GM19025 (cell line): ENCODE results near the gene ERMARD.

ENCODE experiments used
- ATAC-seq: cut with Tn5 transposase; IDR thresholded peaks from one replicate; pipeline ENCODE4 v1.9.1; 2021; ENCODE audit warnings: mild to moderate bottlenecking, low read depth, moderate library complexity; ENCODE audit not compliant: unreplicated experiment

Gene ERMARD

GRCh38 chr6:169751242-169752073 is at the start of gene ERMARD, which contains the start of gene DYNLT2:
ERMARD (plus strand) TSS chr6:169751622; CDS start chr6:169751658, 36 bp downstream.
DYNLT2 (minus strand) TSS chr6:169751572; CDS start chr6:169751458, 114 bp downstream.
- ATAC-seq = peak; percentile 93

DNA sequence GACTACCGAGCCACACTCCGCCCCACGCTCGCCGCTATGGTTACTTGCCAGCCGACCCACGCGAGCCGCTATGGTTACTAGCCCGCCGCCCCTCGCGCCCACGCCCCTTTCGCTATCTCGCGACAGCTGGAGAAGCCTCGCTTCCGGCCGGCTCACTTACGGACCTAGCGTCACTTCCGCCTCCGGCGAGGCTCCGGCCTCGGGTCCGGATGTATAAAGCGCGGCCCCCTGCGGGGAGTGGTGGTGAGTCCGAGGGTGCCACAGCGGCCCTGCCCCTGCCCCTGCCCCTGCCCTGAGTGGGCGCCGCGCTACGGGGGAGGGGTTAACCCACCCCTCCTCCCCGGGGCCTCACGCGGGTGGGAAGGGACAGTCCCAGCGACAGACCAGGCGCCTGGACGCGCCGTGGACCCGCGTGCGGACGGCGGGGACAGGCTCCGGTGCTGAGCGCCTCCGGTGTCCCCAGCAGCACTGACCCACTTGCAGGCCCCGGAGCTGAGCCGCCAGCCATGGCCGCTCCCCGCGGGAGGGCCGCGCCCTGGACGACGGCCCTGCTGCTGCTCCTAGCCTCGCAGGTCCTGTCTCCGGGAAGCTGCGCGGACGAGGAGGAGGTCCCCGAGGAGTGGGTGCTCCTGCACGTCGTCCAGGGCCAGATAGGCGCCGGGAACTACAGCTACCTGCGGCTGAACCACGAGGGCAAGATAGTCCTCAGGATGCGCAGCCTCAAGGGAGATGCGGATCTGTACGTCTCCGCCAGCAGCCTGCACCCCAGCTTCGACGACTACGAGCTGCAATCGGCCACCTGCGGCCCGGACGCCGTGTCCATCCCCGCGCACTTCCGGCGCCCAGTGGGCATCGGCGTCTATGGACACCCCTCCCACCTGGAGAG is 49.2 kb upstream of the ERMARD start, which contains the start of the genes C6orf120 and WDR27:
C6orf120 (plus strand) TSS at position 173 of the 886 bp plus-strand sequence; CDS start at position 507, 334 bp downstream.
WDR27 (minus strand) TSS at position 76 of the 886 bp plus-strand sequence. CDS start 13,024 bp downstream, outside the sequence.
- peak; percentile 95 for ATAC-seq

DNA sequence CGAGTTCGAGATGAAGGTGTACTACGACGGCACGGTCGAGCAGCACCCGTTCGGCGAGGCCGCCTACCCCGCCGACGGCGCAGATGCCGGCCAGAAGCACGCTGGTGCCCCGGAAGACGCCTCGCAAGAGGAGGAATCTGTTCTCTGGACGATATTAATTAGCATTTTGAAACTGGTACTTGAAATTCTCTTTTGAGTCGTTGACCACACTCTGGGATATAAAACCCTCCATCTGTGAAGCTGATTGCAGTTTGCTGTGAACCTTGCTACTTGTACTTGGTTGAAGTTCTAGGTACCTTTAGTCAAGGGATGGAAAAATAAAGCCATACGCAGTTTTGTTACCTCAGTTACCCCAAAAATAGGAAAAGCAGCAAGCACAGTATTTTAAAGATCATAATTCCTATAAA is 48.6 kb upstream of the ERMARD start:
- peak; percentile 1 for ATAC-seq

DNA sequence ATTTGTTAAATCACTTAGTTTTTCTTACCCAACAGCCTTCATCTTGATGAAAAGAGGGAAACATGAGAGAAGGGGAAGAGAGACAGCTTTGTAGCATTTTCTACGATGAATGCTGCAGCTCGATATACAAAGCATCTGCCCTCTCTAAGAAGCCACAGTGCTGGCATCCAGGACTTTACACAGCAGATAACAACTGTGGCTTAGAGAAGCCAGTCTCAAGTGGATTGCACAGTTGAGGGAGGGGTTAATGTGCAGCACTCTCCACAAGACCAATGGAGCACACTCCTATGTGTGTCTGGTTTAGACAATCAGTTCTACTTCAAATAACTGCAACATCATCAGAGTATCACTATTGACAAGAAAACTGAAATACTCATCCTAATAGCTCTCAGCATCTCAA is 43.6 kb upstream of the ERMARD start:
- ATAC-seq = no peak

DNA sequence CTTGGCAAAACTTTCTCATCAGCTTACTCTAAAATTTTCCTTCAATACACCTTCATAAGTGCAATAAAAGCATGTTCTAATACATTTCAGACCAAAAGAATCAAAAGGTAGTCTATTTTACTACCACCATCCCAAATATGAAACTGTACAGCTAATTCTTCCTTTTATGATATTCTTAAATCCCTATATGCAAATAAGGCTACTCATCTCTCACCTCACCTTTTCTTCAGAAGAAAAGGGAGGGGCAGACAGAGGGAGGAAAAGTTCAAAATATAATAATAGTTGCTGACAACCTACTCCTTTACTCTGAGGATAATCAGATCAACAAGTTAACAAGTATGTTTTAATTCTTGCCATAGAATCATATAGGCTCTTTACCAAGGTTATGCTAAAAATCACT is 42.1 kb upstream of the ERMARD start:
- ATAC-seq = no peak

- no peak for ATAC-seq
These were observed 41.4 kb upstream of the ERMARD start for GRCh38 chr6:169710009-169710408.

DNA sequence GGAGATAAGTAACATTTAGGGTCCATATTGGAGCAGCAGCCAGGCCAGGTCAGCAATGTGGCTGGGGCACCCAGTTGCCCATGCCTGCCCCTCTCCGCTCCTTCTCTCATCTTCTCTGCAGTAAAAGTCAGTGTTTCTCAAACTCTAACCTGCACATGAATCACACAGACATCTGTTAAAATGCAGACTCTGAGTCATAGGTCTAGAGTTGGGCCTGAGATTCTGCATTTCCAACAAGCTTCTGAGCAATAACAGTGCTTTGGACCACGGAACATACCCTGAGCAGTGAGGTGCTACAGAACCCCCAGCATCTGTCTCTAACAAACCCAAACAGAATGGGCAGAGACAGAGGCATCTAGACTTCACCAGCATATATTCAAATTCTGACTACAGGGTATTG is 37.2 kb upstream of the ERMARD start:
- ATAC-seq = no peak

GRCh38 chr6:169714595-169714994 is 36.8 kb upstream of the ERMARD start:
- ATAC-seq = no peak

DNA sequence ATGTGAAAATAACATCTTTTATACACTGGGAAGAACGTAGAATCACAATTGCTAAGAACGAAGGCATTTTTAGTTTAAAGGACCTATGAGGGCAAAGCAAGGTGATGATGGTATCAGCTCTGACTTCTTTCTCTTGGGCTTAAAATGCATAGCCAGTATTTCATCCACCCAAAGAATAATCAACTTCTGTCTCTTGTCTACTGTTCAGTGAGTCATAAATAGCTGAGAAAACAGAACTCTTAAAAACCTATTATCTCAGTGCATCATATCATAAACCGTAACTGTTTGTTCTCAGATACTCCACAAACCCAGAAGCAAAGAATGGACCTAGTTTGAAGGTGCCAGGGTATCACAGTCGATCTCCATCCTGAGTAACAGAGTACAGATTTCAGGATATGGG is 32.3 kb upstream of the ERMARD start:
- no peak for ATAC-seq

DNA sequence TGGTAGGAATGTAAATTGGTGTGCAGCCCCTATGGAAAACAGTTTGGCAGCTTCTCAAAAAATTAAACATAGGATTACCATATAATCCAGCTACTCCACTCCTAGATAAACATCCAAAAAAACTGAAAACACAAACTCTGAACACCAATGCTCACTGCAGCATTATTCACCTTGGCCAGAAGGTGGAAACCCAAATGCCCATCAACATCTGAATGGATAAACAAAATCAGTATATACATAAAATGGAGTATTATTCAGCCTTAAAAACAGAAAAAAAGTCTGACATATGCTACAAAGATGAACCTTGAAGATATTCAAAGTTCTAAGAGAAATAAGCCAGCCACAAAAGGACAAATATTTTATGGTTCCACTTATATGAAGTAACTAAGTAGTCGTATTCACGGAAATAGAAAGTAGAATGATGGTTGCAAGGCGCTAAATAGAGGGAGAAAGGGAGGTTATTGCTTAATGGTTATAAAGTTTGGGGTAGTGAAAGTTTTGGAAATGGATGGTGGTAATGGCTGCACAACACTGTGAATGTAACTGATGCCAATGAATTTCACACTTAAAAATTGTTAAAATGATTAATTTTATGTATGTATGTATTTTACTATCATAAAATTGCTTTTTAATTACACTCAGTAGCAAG is 31.1 kb upstream of the ERMARD start:
- no peak for ATAC-seq

- ATAC-seq = no peak
These were observed 28.8 kb upstream of the ERMARD start for GRCh38 chr6:169722362-169723199.

- peak; percentile 28 for ATAC-seq
These were observed 28.1 kb upstream of the ERMARD start for GRCh38 chr6:169723200-169723909.

GRCh38 chr6:169723991-169724493 is 27.4 kb upstream of the ERMARD start:
- peak; percentile 36 for ATAC-seq

DNA sequence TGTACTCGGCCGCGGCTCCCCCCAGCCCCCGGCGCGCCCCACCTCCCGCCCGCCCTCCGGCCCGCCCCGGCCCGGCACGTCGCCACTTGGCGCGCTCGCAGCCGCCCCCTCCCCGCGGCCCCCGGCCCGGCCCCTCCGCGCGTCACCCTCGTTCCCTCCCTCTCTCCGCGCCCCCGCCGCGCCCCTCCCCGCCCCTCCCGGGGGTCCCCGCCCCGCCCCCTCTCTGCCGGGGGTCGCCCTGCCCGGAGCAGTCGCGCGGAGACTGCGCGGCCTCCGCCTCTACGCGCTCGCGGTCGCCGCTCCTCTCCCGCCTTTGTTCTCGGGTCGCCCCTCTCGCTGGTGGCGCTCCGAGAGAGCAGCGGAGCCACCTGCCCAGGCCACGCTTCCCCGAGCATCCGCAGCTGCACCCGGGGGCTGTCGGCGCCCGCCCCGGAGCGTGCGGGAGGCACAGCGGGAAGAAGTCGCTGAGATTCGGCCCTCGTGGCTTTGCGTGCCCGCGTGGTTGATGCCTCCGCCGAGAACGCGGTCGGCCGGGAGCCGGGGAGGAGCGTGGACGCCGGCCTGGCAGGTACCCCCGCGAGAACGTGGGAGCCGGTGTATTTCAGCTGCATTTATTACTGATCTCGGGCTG is 26.8 kb upstream of the ERMARD start, which contains the start of gene PHF10:
PHF10 (minus strand) TSS at position 7 of the 631 bp plus-strand sequence. CDS start 569 bp downstream, outside the sequence.
- ATAC-seq = peak; percentile 44

GRCh38 chr6:169725125-169726048 is 26.0 kb upstream of the ERMARD start:
- no peak for ATAC-seq

DNA sequence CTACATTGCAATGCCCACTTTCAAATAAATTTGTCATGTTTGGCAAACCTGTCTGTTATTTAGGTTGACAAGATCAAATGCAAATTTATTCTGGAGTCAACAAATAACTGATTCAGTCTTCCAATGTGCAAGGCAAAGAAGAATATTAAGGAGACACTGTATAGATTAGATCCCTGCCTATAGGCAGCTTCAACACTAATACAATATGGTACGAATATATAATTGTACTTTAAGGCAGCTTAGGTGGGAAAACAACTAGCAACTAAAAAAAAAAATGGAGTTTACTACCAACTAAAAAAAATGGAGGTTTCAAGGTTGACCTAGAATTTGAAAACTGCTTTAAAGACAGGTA is 25.4 kb upstream of the ERMARD start:
- no peak for ATAC-seq

- no peak for ATAC-seq
These were observed 24.5 kb upstream of the ERMARD start for GRCh38 chr6:169726963-169727362.
